Aorta (tissue), 5 donors: ENCODE measurements around the gene NCR3LG1. TPM values are rescaled to one million over a fixed set of nuclear protein-coding genes. Genes with fewer than 3 reads are reported as not detected.

Experiments
- ATAC-seq: fragments of 200-7000 bp; cut with Tn5 transposase; one replicate; pipeline ENCODE4 v1.9.1; 2022; ENCODE audit warnings: moderate library complexity; ENCODE audit not compliant: low FRiP score
- DNase-seq, 2 donors: peaks; one replicate each; pipeline ENCODE4 v3.0.0-alpha.2; 2020
- H3K27ac ChIP-seq, 2 donors: one replicate each; pipeline ENCODE4 v1.5.1; 2013; ENCODE audit warnings: low read length in 2 of 2, mild to moderate bottlenecking in 2 of 2, moderate library complexity in 2 of 2, control low read depth in 1 of 2, inconsistent platforms in 1 of 2, low read depth in 1 of 2
- H3K27me3 ChIP-seq, 2 donors: one replicate each; pipeline ENCODE4 v1.6.1; 2013; ENCODE audit warnings: control low read depth in 1 of 2, low read length in 1 of 2, mild to moderate bottlenecking in 1 of 2, moderate library complexity in 1 of 2; ENCODE audit not compliant: insufficient read depth in 2 of 2, control insufficient read depth in 1 of 2
- H3K36me3 ChIP-seq, 2 donors: one replicate each; pipeline ENCODE4 v1.6.1; 2013; ENCODE audit warnings: control low read depth in 1 of 2, low read length in 1 of 2, mild to moderate bottlenecking in 1 of 2; ENCODE audit not compliant: insufficient read depth in 2 of 2, control insufficient read depth in 1 of 2
- H3K4me1 ChIP-seq, 2 donors: one replicate each; pipeline ENCODE4 v1.6.1; 2013; ENCODE audit warnings: low read length in 2 of 2, control low read depth in 1 of 2, mild to moderate bottlenecking in 1 of 2, moderate library complexity in 1 of 2; ENCODE audit not compliant: insufficient read depth in 2 of 2, control insufficient read depth in 1 of 2
- H3K4me3 ChIP-seq, 2 donors: one replicate each; pipeline ENCODE4 v1.5.1; 2013; ENCODE audit warnings: low read length in 2 of 2, control low read depth in 1 of 2, mild to moderate bottlenecking in 1 of 2
- H3K9me3 ChIP-seq: one replicate; pipeline ENCODE4 v1.6.1; 2013; ENCODE audit warnings: mild to moderate bottlenecking, low read length; ENCODE audit not compliant: control insufficient read depth
- WGBS, 2 donors: extraction: QIAGEN DNeasy Blood & Tissue Kit; methylation state at CpG; one replicate each; pipeline ENCODE4 v1.1.7; 2013; 5-methylcytosine and 5-hydroxymethylcytosine counted together
- intact Hi-C, 2 donors: fragments of 100-400 bp; cut with DNase I; formaldehyde crosslinking; loops; one replicate each; pipeline versions ENCODE4 v1.14.2 to v1.15.0; 2022
- long read RNA-seq, 2 donors: library from polyadenylated mRNA; unstranded; transcript quantifications; one replicate each; pipeline ENCODE4 v2.0.0, GENCODE V29; 2020 to 2021
- polyA plus RNA-seq, 2 donors: library from polyadenylated mRNA; stranded (reverse); fragments of 200-250 nt; gene quantifications; one replicate each; pipeline ENCODE4 v1.2.3, GENCODE V29; 2013
- total RNA-seq, 2 donors: library from RNA; stranded (reverse); fragmentation: NEBNext Ultra II Directional; extraction: Animal tissue kit (Norgen Biotek cat#: 25700); gene quantifications; one replicate each; pipeline ENCODE4 v1.2.1, GENCODE V29; 2021
- donor health status: healthy with polysubstance abuse.
- donor health status: Bipolar disorder and iron deficiency.
- donor health status: DM: no; HTN: no; CAD: no.
- donor health status: DM: no; HTN: no; CAD: no.
- donor health status: DM: yes; HTN: yes; CAD: no.

NCR3LG1 gene, protein sequence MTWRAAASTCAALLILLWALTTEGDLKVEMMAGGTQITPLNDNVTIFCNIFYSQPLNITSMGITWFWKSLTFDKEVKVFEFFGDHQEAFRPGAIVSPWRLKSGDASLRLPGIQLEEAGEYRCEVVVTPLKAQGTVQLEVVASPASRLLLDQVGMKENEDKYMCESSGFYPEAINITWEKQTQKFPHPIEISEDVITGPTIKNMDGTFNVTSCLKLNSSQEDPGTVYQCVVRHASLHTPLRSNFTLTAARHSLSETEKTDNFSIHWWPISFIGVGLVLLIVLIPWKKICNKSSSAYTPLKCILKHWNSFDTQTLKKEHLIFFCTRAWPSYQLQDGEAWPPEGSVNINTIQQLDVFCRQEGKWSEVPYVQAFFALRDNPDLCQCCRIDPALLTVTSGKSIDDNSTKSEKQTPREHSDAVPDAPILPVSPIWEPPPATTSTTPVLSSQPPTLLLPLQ
- total RNA-seq (1 to 10 TPM; 2.9 to 3.2 TPM), polyA plus RNA-seq (under 1 TPM; 0.38 to 0.74 TPM)
- long read RNA-seq, donor 1 = 0 reads
- long read RNA-seq, donor 2, partial matches to known transcripts = 0 of 1 reads
- long read RNA-seq, donor 2, other reads (novel, unspliced or antisense) = 1 of 1 reads

DNA sequence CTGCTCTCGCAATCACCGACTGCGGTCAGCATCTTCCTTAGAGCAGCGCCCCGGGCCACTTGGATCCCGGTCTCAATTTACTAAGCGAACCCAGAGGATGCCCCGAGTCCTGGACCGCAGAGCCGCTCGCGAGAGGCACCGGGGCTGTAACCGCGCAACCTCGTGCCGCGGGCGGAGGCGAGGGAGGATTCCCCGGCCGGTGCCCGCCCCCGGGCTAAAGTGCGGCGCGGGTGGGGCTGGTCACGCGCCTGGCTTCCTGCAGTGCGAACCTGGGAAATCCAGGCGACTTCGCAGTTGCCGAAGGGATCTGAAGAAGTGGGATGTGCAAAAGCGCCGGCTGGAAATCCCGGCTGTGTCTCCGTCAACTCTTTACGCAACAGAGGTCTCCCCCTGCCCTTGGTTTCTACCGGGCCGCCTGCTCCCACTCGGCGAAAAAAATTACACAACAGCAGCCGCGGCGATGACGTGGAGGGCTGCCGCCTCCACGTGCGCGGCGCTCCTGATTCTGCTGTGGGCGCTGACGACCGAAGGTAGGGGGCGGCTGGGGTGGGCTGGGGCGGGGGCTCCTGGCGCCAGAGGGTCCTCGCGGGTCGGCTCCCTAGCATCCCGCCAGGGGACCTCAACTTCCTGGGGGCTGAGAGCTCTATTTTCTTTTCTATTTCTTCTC is at the start of gene NCR3LG1:
TSS of gene NCR3LG1 (plus strand) at position 291 of the 667 bp plus-strand sequence. CDS start at position 461, 170 bp downstream.
- Histone ChIP-seq H3K36me3 (no peaks in the 10 kb centered on the region), H3K9me3 (no peaks in the 10 kb centered on the region), H3K4me1 (no peaks in the 10 kb centered on the region), H3K27me3 (no peaks in the 10 kb centered on the region), H3K4me3 (peak within 1 kb of the TSS; percentile 54 to 81), H3K27ac (peak within 1 kb of the TSS in 1 of 2 donors; percentile 14)
- WGBS, 2 donors = 1 to 2% methylated on average over 52 to 61 of the region's 61 CpGs
- intact Hi-C loops = loop anchor here in 1 of 2 donors (10.0 kb wide), 1 partner anchor 147 kb away; the partner anchor contains the start of gene PIK3C2A
- ATAC-seq (peak; percentile 78), DNase-seq (peak; percentile 74 to 89)

DNA sequence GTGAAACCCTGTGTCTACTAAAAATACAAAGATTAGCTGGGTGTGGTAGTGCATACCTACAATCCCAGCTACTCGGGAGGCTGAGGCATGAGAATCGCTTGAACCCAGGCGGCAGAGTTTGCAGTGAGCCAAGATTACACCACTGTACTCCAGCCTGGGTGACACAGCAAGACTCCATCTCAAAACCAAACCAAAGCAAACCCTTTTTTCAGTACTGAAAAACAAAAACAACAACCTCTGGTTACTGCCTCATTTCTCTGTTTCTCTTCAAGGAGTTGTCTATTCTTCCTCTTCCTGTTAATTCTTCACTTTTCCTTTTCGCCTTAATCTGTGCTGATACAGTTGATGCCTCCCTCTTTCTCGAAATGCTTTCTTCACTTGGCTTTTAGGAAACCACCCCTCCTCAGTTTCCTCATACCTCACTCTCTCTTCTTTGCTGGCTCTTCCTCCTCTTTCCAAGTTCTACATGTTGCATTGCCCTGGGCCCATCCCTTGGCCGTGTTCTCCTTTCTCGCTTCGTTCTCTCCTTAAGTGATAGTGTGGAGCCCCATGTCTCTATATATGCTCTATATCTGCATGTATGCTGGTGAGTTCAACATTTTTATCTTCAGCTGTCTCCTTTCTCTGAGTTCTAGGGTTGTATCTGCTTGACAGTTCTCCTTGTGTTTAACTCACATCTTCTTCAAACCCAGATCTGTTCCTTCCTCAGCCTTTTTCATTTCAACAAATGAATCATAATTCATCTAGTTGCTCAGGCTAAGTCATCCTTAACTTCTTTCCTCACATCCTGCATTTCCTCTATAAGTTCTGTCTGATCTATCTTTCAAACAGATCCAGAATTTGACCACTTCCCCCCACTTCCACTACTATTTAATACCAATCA is 38.0 kb upstream of the NCR3LG1 start:
- Histone ChIP-seq H3K4me3 (no peak overlapping the region), H3K9me3 (no peaks in the 10 kb centered on the region), H3K27ac (no peak overlapping the region), H3K27me3 (no peaks in the 10 kb centered on the region), H3K36me3 (peaks cover 1 to 3% of the 10 kb centered on the region in 2 donors), H3K4me1 (no peaks in the 10 kb centered on the region)
- no peak for ATAC-seq
- intact Hi-C loops = no loop called here
- DNase-seq = no peak
- 92 to 94% methylated on average over 8 of the region's 8 CpGs for WGBS, 2 donors

DNA sequence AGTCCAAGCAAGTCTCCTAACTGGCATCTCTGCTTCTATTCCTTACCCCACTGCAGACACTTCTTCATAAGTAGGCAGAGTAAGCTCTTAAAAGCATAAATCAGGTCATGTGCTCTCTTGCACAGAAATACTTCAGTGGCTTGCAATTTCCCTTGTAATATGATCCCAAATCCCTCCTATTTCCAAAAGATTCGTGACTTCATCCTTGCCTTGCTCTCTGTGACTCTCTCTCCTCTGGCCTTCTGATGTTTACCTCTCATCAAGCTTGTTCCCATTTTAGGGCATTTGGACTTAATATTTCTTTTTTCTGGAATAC is 37.4 kb upstream of the NCR3LG1 start:
- 0 to 4% methylated on average over 1 of the region's 1 CpG for WGBS, 2 donors
- Histone ChIP-seq H3K4me3 (no peak overlapping the region), H3K4me1 (no peaks in the 10 kb centered on the region), H3K27ac (no peak overlapping the region), H3K36me3 (peaks cover 1 to 3% of the 10 kb centered on the region in 2 donors), H3K27me3 (no peaks in the 10 kb centered on the region), H3K9me3 (no peaks in the 10 kb centered on the region)
- intact Hi-C loops = no loop called here
- ATAC-seq = peak; percentile 70
- no peak for DNase-seq

DNA sequence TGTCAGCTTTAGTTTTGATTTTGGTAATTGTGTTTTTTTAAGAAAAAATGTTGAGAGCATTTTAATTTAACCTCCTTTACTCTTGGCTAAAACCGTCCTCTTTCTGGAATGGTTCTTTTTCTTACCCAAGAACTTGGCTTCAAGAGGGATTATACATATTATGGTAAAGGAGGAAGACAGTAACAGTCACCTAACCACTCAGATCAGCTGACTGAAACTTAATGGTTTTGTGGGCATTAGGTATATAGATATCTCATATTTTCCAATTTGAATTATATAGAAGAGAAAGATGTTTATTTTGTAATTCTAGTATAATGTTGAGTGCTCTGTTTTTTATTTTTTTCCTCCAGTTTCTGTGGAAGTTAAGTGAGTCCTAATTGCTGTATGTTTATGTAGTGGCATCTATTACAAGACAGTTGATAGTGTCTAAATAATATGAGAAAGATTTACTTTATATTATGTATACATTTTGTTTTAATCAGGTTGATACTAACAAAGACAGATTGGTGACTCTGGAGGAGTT is 36.6 kb upstream of the NCR3LG1 start:
- H3K36me3 ChIP-seq = peaks cover 1 to 3% of the 10 kb centered on the region in 2 donors
- no peaks in the 10 kb centered on the region for H3K9me3 ChIP-seq
- no peaks in the 10 kb centered on the region for H3K4me1 ChIP-seq
- ATAC-seq (no peak), DNase-seq (no peak)
- WGBS, 2 donors = 49 to 52% methylated on average over 1 of the region's 1 CpG
- H3K27me3 ChIP-seq = no peaks in the 10 kb centered on the region
- no peak overlapping the region for H3K27ac ChIP-seq
- intact Hi-C loops = no loop called here
- H3K4me3 ChIP-seq = no peak overlapping the region

DNA sequence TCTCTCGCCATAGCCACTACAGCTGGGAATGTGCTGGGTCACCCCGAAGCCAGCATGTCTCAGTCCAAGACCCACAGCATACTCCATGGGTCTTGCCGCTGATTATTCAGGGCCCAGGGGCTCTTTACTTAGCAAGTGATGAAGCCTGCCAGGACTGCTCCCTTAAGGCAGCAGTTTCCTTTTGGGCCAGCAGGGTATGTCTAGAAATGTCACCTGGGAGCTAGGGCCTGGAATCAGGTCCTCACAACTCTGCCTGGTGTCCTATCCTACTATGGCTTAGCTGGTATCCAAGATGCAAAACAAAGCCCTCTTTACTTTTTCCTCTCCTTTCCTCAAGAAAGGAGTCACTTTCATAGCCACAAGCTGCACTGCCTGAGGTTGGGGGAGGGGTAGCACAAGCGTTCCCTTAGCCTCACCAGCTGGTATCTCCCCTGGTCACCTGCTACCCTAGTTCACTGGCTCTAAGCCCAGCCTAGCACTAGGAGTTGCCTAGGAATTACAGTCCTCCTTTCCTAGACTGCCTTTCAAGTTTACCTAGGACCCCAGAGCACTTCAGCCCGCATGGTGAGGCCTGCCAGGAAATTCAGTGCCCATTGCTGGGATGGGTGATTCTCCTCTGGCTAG is 22.6 kb upstream of the NCR3LG1 start:
- no peaks in the 10 kb centered on the region for H3K27me3 ChIP-seq
- H3K4me3 ChIP-seq = no peak overlapping the region
- intact Hi-C loops = no loop called here
- ATAC-seq (no peak), DNase-seq (no peak)
- no peaks in the 10 kb centered on the region for H3K9me3 ChIP-seq
- peaks cover 4 to 5% of the 10 kb centered on the region in 2 donors for H3K36me3 ChIP-seq
- H3K27ac ChIP-seq = no peak overlapping the region
- H3K4me1 ChIP-seq = no peaks in the 10 kb centered on the region
- WGBS, 2 donors = 92 to 96% methylated on average over 5 of the region's 5 CpGs

DNA sequence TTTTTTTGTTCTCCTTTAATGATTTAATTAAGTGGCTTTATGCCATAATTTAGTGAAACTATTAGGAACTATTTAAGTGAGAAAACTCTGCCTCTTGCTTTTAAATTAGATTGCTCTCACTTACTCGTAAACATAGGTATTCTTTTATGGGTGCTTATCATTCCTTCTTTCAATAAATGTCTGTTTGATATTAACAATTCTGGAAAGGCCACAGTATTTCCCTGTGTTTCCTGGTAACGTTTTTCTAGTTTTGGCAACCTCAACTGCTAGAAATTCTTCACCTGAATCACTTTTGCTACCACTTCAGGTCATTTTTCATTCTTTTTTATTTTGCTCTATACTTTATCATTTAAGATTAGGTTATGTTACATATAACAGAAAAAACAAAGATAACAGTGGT is 19.9 kb upstream of the NCR3LG1 start:
- Histone ChIP-seq H3K9me3 (no peaks in the 10 kb centered on the region), H3K36me3 (peaks cover 4 to 8% of the 10 kb centered on the region in 2 donors), H3K27me3 (no peaks in the 10 kb centered on the region), H3K4me3 (no peak overlapping the region), H3K27ac (no peak overlapping the region), H3K4me1 (no peaks in the 10 kb centered on the region)
- ATAC-seq = no peak
- no peak for DNase-seq
- intact Hi-C loops = no loop called here
- WGBS, 2 donors = 68 to 73% methylated on average over 2 of the region's 2 CpGs

DNA sequence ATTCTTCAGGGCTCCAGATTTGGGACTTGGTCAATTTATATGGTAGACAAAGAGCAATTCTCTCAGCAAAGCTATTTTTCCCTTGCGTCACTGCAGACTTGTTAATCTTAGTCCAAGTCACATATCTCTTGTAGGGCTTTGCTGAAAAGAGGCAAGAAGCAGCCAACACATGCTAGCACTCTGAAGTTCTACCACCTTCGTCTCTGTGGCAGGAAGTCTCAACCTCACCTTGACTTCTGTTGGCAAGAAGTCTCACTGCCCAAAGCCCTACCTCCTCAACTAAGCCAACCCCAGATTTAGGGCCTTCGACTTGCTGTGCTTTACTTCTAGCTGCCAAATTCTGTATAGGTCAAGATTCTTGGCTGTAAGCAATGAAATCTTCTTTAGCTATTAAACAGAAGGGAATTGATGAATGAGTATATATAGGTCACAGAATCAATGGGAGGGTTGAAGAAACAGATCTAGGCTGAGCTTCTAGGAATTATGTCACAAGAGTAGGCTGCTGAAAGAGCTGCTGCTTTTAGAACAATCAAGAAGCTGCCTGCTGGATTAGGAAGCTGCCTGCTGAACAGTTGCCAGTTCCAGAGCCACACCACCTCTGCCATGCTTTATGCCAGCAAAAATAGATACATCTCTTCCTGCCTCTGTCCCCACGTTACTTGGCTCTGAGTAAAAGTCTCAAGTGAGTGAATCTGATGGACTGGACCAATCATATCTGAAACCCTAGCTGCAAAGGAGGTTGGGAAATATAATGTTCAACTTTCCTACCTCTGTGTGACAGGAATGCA is 17.6 kb upstream of the NCR3LG1 start:
- DNase-seq = no peak
- 83 to 86% methylated on average over 4 of the region's 4 CpGs for WGBS, 2 donors
- H3K4me1 ChIP-seq = no peaks in the 10 kb centered on the region
- H3K9me3 ChIP-seq = no peaks in the 10 kb centered on the region
- H3K4me3 ChIP-seq = no peak overlapping the region
- ATAC-seq = no peak
- intact Hi-C loops = no loop called here
- H3K27ac ChIP-seq = no peak overlapping the region
- H3K27me3 ChIP-seq = no peaks in the 10 kb centered on the region
- H3K36me3 ChIP-seq = peaks cover 4 to 8% of the 10 kb centered on the region in 2 donors
